ENCODE measurements around the gene GNA12.

The GNA12 gene

DNA sequence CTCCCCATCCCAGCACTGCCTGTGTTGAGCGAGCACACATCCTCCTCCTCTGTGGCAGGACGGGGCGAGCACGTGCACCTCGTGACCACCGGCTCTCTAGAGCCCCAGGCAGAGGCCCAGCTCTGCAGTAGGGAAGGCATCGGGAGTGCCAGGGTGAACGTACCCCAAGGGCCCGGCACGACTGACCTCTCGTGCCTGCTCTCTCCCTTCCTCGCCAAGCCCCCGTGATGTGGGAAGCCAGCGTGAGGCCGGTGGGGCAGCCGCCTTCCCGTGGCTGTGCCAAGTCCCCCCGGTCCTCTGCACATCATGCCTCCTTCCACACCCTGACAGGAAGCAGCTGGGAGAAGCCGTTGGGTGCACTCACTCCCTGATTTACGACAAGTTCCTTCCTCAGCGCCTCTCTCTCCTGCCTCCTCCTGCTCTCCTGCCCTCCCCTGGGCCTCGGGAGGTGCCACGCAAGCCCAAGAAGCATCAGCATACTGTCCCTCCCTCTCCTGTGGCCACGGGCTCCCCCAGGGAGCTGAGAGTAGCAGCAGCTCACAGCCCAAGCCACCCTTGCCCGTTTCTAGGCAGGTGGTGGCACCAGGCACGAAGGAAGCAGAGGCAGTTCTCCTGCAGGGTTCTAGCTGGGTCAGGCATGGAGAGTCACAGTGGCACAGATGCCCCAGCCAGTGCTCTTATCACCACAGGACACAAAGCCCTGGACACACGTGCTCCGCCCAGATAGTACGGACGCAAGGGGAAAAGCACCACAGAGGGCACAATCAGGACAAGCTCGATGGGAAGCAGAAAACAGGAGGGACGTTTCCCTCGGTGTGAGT, 109.1 kb downstream of the GNA12 start:
- DNase-seq (ENCODE audit: low spot score) (no peak), ATAC-seq (ENCODE audit: low read depth) (no peak)
- Histone ChIP-seq H3K27ac (ENCODE audit: poor library complexity, severe bottlenecking) (no peak overlapping the region), H3K9me3 (ENCODE audit: severe bottlenecking) (peaks cover 2% of the 10 kb centered on the region), H3K36me3 (ENCODE audit: low read depth) (peaks cover 30% of the 10 kb centered on the region), H3K4me3 (ENCODE audit: severe bottlenecking) (no peak overlapping the region), H3K27me3 (ENCODE audit: insufficient read depth, poor library complexity, severe bottlenecking) (no peaks in the 10 kb centered on the region), H3K4me1 (ENCODE audit: insufficient read depth, poor library complexity, severe bottlenecking) (peaks cover 5% of the 10 kb centered on the region)
- TF ChIP-seq, protein P1, sequence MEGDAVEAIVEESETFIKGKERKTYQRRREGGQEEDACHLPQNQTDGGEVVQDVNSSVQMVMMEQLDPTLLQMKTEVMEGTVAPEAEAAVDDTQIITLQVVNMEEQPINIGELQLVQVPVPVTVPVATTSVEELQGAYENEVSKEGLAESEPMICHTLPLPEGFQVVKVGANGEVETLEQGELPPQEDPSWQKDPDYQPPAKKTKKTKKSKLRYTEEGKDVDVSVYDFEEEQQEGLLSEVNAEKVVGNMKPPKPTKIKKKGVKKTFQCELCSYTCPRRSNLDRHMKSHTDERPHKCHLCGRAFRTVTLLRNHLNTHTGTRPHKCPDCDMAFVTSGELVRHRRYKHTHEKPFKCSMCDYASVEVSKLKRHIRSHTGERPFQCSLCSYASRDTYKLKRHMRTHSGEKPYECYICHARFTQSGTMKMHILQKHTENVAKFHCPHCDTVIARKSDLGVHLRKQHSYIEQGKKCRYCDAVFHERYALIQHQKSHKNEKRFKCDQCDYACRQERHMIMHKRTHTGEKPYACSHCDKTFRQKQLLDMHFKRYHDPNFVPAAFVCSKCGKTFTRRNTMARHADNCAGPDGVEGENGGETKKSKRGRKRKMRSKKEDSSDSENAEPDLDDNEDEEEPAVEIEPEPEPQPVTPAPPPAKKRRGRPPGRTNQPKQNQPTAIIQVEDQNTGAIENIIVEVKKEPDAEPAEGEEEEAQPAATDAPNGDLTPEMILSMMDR (IDR thresholded peaks at IDR 0.05; ENCODE audit: poor library complexity, severe bottlenecking): no peak

DNA sequence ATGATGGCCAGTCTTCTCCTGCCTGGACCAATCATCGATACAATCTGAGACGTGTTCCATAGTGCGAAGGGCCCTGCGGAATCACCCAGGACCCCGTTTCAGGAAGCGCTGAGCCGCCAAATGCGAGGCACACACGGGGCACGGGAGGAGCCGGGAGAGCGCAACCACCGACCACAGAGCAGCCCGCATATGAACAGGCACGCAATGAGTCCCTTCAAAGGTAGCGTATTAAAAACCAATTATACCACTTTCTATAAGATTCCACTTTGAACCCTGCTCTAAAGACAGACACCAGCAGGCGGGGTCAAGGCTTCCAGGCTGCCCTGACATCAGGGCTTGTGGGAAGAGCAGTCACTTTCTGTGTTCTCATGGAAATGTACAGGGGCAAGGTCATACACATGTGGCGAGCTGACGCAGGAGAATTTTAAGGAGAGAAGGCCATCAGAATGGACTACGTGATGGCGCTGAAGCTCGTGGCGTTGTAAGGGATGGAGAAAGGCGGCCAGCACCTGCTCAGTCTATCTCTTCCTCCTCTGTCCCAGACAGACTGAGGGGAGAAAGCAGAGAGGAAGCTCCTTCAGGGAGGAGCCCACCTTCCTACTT, 109.9 kb downstream of the GNA12 start:
- Histone ChIP-seq H3K27ac (ENCODE audit: poor library complexity, severe bottlenecking) (no peak overlapping the region), H3K4me1 (ENCODE audit: insufficient read depth, poor library complexity, severe bottlenecking) (peaks cover 5% of the 10 kb centered on the region), H3K4me3 (ENCODE audit: severe bottlenecking) (no peak overlapping the region), H3K36me3 (ENCODE audit: low read depth) (peaks cover 36% of the 10 kb centered on the region), H3K9me3 (ENCODE audit: severe bottlenecking) (peaks cover 2% of the 10 kb centered on the region), H3K27me3 (ENCODE audit: insufficient read depth, poor library complexity, severe bottlenecking) (no peaks in the 10 kb centered on the region)
- DNase-seq (ENCODE audit: low spot score) (no peak), ATAC-seq (ENCODE audit: low read depth) (no peak)
- TF ChIP-seq, protein P1 (IDR thresholded peaks at IDR 0.05; ENCODE audit: poor library complexity, severe bottlenecking): no peak

DNA sequence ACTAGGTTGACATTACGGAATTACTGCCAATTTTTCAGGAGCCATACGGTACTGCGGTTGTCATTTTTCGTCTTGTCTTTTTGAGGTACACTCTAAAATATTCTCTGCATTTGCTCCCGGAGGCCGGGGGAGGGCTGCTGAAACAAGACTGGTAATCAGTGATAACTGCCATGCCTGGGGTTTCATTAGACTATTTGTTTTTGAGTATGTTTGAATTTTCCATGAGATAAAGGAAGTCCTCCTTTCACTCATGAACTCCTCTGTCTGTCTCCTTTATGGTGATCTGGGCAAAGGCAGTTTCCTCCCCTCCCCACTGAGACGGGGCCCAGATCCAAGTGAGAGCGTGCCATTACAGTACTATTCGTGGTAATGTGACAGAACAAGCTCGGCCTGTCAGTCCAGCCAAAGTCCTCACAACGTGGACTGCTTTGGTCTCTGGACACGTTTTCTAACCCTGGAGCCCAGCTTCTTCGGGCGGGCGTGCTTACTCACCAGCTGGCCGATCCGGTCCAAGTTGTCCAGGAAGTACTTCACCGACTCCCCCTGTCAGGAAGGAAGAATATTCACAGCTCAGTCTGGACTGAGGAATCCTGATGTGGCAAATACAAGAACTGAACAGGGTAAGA, 111.0 kb downstream of the GNA12 start:
- H3K4me1 ChIP-seq (ENCODE audit: insufficient read depth, poor library complexity, severe bottlenecking): peaks cover 5% of the 10 kb centered on the region
- peaks cover 2% of the 10 kb centered on the region for H3K9me3 ChIP-seq (ENCODE audit: severe bottlenecking)
- H3K27ac ChIP-seq (ENCODE audit: poor library complexity, severe bottlenecking): no peak overlapping the region
- DNase-seq (ENCODE audit: low spot score) (peak; percentile 19), ATAC-seq (ENCODE audit: low read depth) (peak; percentile 51; the same call in 2 of the 3 replicates)
- H3K36me3 ChIP-seq (ENCODE audit: low read depth): peaks cover 36% of the 10 kb centered on the region
- H3K27me3 ChIP-seq (ENCODE audit: insufficient read depth, poor library complexity, severe bottlenecking): no peaks in the 10 kb centered on the region
- TF ChIP-seq, protein P1 (IDR thresholded peaks at IDR 0.05; ENCODE audit: poor library complexity, severe bottlenecking): no peak
- H3K4me3 ChIP-seq (ENCODE audit: severe bottlenecking): no peak overlapping the region

DNA sequence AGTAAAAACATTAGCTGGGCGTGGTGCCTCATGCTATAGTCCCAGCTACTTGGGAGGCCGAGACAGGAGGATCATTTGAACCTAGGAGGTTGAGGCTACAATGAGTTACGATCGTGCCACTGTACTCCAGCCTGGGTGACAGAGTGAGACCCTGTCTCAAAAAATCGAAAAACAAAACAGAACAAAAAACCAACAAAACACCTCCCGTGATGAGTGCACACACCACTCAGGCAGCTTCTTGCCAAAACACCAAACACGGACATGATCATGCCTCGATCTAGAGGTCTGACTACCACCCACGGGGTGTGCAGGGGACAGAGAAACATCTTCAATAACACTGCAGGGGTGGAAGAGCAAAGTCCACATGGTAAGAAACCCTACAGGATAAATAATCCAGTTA, 111.7 kb downstream of the GNA12 start:
- Histone ChIP-seq H3K4me1 (ENCODE audit: insufficient read depth, poor library complexity, severe bottlenecking) (peaks cover 5% of the 10 kb centered on the region), H3K27ac (ENCODE audit: poor library complexity, severe bottlenecking) (no peak overlapping the region), H3K4me3 (ENCODE audit: severe bottlenecking) (no peak overlapping the region), H3K36me3 (ENCODE audit: low read depth) (peaks cover 38% of the 10 kb centered on the region), H3K27me3 (ENCODE audit: insufficient read depth, poor library complexity, severe bottlenecking) (no peaks in the 10 kb centered on the region), H3K9me3 (ENCODE audit: severe bottlenecking) (peaks cover 2% of the 10 kb centered on the region)
- ATAC-seq (ENCODE audit: low read depth) (no peak), DNase-seq (ENCODE audit: low spot score) (no peak)
- TF ChIP-seq, protein P1 (IDR thresholded peaks at IDR 0.05; ENCODE audit: poor library complexity, severe bottlenecking): no peak

Measured in RWPE2 (cell line).